GM12878 (cell line): Measurements from ENCODE around the gene MAP2K4. TPM values are rescaled to one million over a fixed set of nuclear protein-coding genes. Genes with fewer than 3 reads are reported as not detected.

Experiments
- ATAC-seq: fragments of 200-7000 bp; cut with Tn5 transposase; 3 replicates; pipeline ENCODE4 v1.9.1; 2020; ENCODE audit warnings: mild to moderate bottlenecking, moderate library complexity
- BruUV-seq: library from RNA; stranded (reverse); fragments of 400-500 nt; replicated peaks from 2 replicates; lab custom pipeline; 2021; lab: Mats Ljungman, UMichigan
- CTCF ChIA-PET: fragments of 300-600 bp; sonication (Branson Sonifier 250); formaldehyde crosslinking; extraction: SDS; loops from one replicate; lab custom pipeline; 2021; ENCODE audit warnings: inconsistent platforms; lab: Yijun Ruan, JAX
- POLR2A ChIA-PET: fragments of 350-600 bp; formaldehyde crosslinking; extraction: SDS; loops from one replicate; lab custom pipeline; 2021; ENCODE audit warnings: inconsistent platforms; lab: Charles Lee
- RAD21 ChIA-PET: fragments of 300-600 bp; sonication (Branson Sonifier 250); formaldehyde crosslinking; loops from one replicate; lab custom pipeline; 2023; ENCODE audit warnings: antibody characterized with exemption; ENCODE audit not compliant: unreplicated experiment; lab: Charles Lee
- SMC1A ChIA-PET: fragments of 300-600 bp; sonication (Branson Sonifier 250); formaldehyde crosslinking; loops from one replicate; lab custom pipeline; 2023; ENCODE audit not compliant: unreplicated experiment, uncharacterized antibody; lab: Charles Lee
- DNase-seq: peaks from one replicate; pipeline ENCODE4 v3.0.0-alpha.2; 2011; ENCODE audit warnings: low read depth, low spot score
- FAIRE-seq: peaks from 3 replicates; lab custom pipeline; 2011; peaks lifted over from hg19 to GRCh38; lab: Jason Lieb, UNC
- H2AFZ ChIP-seq: 2 replicates; pipeline ENCODE4 v1.6.0; 2011; ENCODE audit warnings: low read depth, low read length, control low read depth; ENCODE audit not compliant: control insufficient read depth
- H3K27ac ChIP-seq: 2 replicates; pipeline ENCODE4 v1.5.1; 2011; ENCODE audit warnings: control low read depth; ENCODE audit not compliant: control insufficient read depth, insufficient read depth
- H3K27me3 ChIP-seq, 2 experiments: replicated peaks in 1 of 2; 2 replicates each; pipeline versions ENCODE4 v1.6.0 to v1.6.1; 2011; ENCODE audit warnings: low read length in 1 of 2; ENCODE audit not compliant: control insufficient read depth in 2 of 2, insufficient read depth in 2 of 2
- H3K36me3 ChIP-seq, 2 experiments: 2 replicates each; pipeline ENCODE4 v1.5.1; 2011; ENCODE audit warnings: low read length in 1 of 2; ENCODE audit not compliant: control insufficient read depth in 2 of 2, insufficient read depth in 2 of 2
- H3K4me1 ChIP-seq: 2 replicates; pipeline ENCODE4 v1.6.1; 2011; ENCODE audit warnings: mild to moderate bottlenecking, low read length, moderate library complexity, mixed read lengths; ENCODE audit not compliant: control insufficient read depth, insufficient read depth
- H3K4me2 ChIP-seq: 2 replicates; pipeline ENCODE4 v1.6.0; 2011; ENCODE audit warnings: control low read depth; ENCODE audit not compliant: control insufficient read depth, insufficient read depth
- H3K4me3 ChIP-seq: fragments of 200-600 bp; sonication (generic); 2 replicates; pipeline ENCODE4 v1.5.1; 2016
- H3K79me2 ChIP-seq: 2 replicates; pipeline ENCODE4 v1.6.0; 2011; ENCODE audit warnings: low read length; ENCODE audit not compliant: control insufficient read depth, insufficient read depth
- H3K9ac ChIP-seq: 2 replicates; pipeline ENCODE4 v1.8.0; 2011; ENCODE audit warnings: low read length, control low read depth, mixed read lengths; ENCODE audit not compliant: control insufficient read depth, insufficient read depth
- H3K9me3 ChIP-seq: replicated peaks from 3 replicates; pipeline ENCODE4 v1.5.1; 2011; ENCODE audit warnings: mild to moderate bottlenecking, low read length; ENCODE audit not compliant: control insufficient read depth, insufficient read depth
- H4K20me1 ChIP-seq: 2 replicates; pipeline ENCODE4 v1.6.0; 2011; ENCODE audit not compliant: control insufficient read depth, insufficient read depth
- CBX3 ChIP-seq: fragments of 200-600 bp; sonication (generic); IDR thresholded peaks from 2 replicates; pipeline ENCODE4 v1.6.1; 2016; ENCODE audit warnings: low read depth, borderline replicate concordance
- EGR1 ChIP-seq, 2 experiments: IDR thresholded peaks; 1 replicate in 1 of 2; 2 replicates in 1 of 2; pipeline ENCODE4 v1.6.1; 2011 to 2012; ENCODE audit warnings: low read depth in 2 of 2, low read length in 2 of 2, borderline replicate concordance in 1 of 2, mild to moderate bottlenecking in 1 of 2, moderate library complexity in 1 of 2
- IRF3 ChIP-seq: fragments of 450-650 bp; IDR thresholded peaks from 2 replicates; pipeline ENCODE4 v1.6.1; 2014; ENCODE audit warnings: mild to moderate bottlenecking
- MEF2A ChIP-seq: IDR thresholded peaks from 2 replicates; pipeline ENCODE4 v1.6.1; 2011; ENCODE audit warnings: low read depth, mild to moderate bottlenecking, low read length, moderate library complexity; ENCODE audit not compliant: insufficient read depth
- NBN ChIP-seq: fragments of 450-650 bp; IDR thresholded peaks from 2 replicates; pipeline ENCODE4 v1.6.1; 2016
- PKNOX1 ChIP-seq: fragments of 450-650 bp; IDR thresholded peaks from 2 replicates; pipeline ENCODE4 v1.6.1; 2016; ENCODE audit warnings: mild to moderate bottlenecking
- PML ChIP-seq: IDR thresholded peaks from 2 replicates; pipeline ENCODE4 v1.6.1; 2012; ENCODE audit warnings: low read length, inconsistent platforms
- RELA ChIP-seq: fragments of 450-650 bp; IDR thresholded peaks from 2 replicates; pipeline ENCODE4 v1.8.0; 2014; ENCODE audit warnings: borderline replicate concordance; ENCODE audit not compliant: partially characterized antibody
- SREBF2 ChIP-seq: IDR thresholded peaks from 2 replicates; pipeline ENCODE4 v1.6.1; 2012; ENCODE audit warnings: mild to moderate bottlenecking, low read length
- WGBS: methylation state at CpG from one replicate; pipeline ENCODE4 v1.1.6; 2016; ENCODE audit warnings: low lambda C conversion rate; ENCODE audit not compliant: insufficient replicate concordance, insufficient coverage; ENCODE audit errors: missing lambda C conversion rate; 5-methylcytosine and 5-hydroxymethylcytosine counted together
- in situ Hi-C: fragments of 300-500 bp; cut with MboI; formaldehyde crosslinking; loops from 9 replicates; pipeline ENCODE4 v1.14.3; 2018; ENCODE audit warnings: mixed read lengths
- intact Hi-C: fragments of 100-400 bp; cut with micrococcal nuclease; formaldehyde crosslinking; loops from one replicate; pipeline ENCODE4 v1.14.2; 2022; ENCODE audit not compliant: unreplicated experiment
- polyA plus RNA-seq, 11 experiments: library from polyadenylated mRNA; depleted of rRNA in 4 of 11; unstranded in 6 of 11; stranded (reverse) in 5 of 11; fragments of >200 nt; fragmentation: Nextera tagmentation in 4 of 11; fragmentation: Illumina TruSeq in 1 of 11; extraction: Ambion mirVana in 4 of 11; extraction: Trizol in 1 of 11; gene quantifications; 1 replicate in 1 of 11; 2 replicates in 10 of 11; pipeline versions ENCODE4 v1.2.1 to v1.2.3, GENCODE V29; 2011 to 2016; ENCODE audit warnings: inconsistent platforms in 2 of 11, missing spikeins in 2 of 11, low read depth in 1 of 11
- total RNA-seq, 4 experiments: library from RNA; depleted of rRNA in 3 of 4; stranded (reverse); fragments of >200 nt in 3 of 4; fragmentation: Illumina TruSeq in 1 of 4; extraction: Trizol in 1 of 4; gene quantifications; 2 replicates each; pipeline versions ENCODE4 v1.2.1 to v1.2.3, GENCODE V29; 2013 to 2021

The MAP2K4 gene
- total and polyA plus RNA-seq, 10 of the 15 experiments (the other 5 are each of a cell fraction or from before 2014, with no cell fraction given): 5.4 to 34.1 (median 25.5) TPM

DNA sequence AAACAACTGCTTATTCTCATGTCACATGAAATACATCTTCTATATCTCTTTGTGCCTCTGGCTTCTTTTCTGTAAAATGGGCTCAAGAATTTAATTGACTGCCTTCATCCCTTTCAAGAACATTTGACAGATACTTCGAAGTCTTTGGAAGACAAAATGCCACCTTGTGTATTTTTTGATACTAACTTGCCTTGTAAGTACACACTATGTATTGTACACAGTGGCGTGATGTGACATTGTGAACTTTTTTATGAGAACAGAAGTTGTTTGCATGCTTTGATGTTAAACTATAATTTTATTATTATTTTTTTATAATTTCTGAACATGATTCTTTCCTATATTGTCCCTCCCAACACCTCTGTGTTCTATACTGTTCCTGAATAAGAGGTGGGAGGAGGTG, 73.7 kb downstream of the MAP2K4 start:
- BruUV-seq: no TSS peak
- SMC1A ChIA-PET: interaction anchor here (0.7 kb wide), 1 partner anchor 22 kb away, joined by 3 read pairs; no protein-coding TSS in a partner anchor

GRCh38 chr17:12095522-12095921, 74.8 kb downstream of the MAP2K4 start:
- DNase-seq (no peak), FAIRE-seq (no peak), ATAC-seq (no peak)
- RAD21 ChIA-PET: no interaction called here
- H3K27me3 ChIP-seq: no peaks in the 10 kb centered on the region
- intact Hi-C loops (no loop called here), in situ Hi-C loops (no loop called here)
- POLR2A ChIA-PET: no interaction called here
- 93% methylated on average over 5 of the region's 5 CpGs for WGBS
- no peak overlapping the region for H3K4me2 ChIP-seq
- H2AFZ ChIP-seq: no peak overlapping the region
- no peak overlapping the region for H3K27ac ChIP-seq
- no peaks in the 10 kb centered on the region for H3K9me3 ChIP-seq
- H3K4me1 ChIP-seq: peaks cover 5% of the 10 kb centered on the region; the same call in 1 of the 2 replicates
- BruUV-seq: no TSS peak
- no peak for TF ChIP-seq SREBF2
- no peak for TF ChIP-seq PML
- no peak for TF ChIP-seq EGR1 (IDR thresholded peaks at IDR 0.05; ENCODE audit: borderline replicate concordance in 1 of 2, low read depth in 2 of 2, low read length in 2 of 2)
- no peak for TF ChIP-seq IRF3
- TF ChIP-seq CBX3: no peak
- no peaks in the 10 kb centered on the region for H4K20me1 ChIP-seq
- SMC1A ChIA-PET: interaction anchor here (0.6 to 1.0 kb wide), 2 partner anchors 12 to 849 kb away, joined by 3 read pairs; no protein-coding TSS in a partner anchor
- no peak overlapping the region for H3K4me3 ChIP-seq
- CTCF ChIA-PET: no interaction called here
- H3K9ac ChIP-seq: no peak overlapping the region
- peaks cover 0 to 4% of the 10 kb centered on the region in 2 experiments; a peak in 1 of 4 replicates for H3K36me3 ChIP-seq
- H3K79me2 ChIP-seq: no peaks in the 10 kb centered on the region

More for the DNA sequence above, 73.7 kb downstream of the MAP2K4 start:
- in situ Hi-C loops: no loop called here
- no peak for TF ChIP-seq NBN
- TF ChIP-seq PKNOX1: no peak
- TF ChIP-seq RELA: no peak
- no peak for TF ChIP-seq MEF2A
- TF ChIP-seq, all 136 proteins: peak for 0
- CTCF ChIA-PET: no interaction called here
- RAD21 ChIA-PET: no interaction called here
- Histone ChIP-seq H2AFZ (no peak overlapping the region), H3K4me1 (peaks cover 5% of the 10 kb centered on the region; the same call in 1 of the 2 replicates), H4K20me1 (no peaks in the 10 kb centered on the region), H3K27ac (no peak overlapping the region), H3K79me2 (no peaks in the 10 kb centered on the region), H3K9ac (no peak overlapping the region), H3K36me3 (no peaks in the 10 kb centered on the region), H3K27me3 (no peaks in the 10 kb centered on the region), H3K4me2 (no peak overlapping the region), H3K4me3 (no peak overlapping the region), H3K9me3 (no peaks in the 10 kb centered on the region)
- FAIRE-seq (no peak), ATAC-seq (no peak), DNase-seq (no peak)
- POLR2A ChIA-PET: no interaction called here
- 98% methylated on average over 2 of the region's 2 CpGs for WGBS
- intact Hi-C loops: no loop called here
